Measurements from ENCODE around the gene GTF3C5.
"Not testable (repeated sequence)": the region's sequence is repeated elsewhere in the genome, so short reads cannot be mapped to it uniquely, and the experiment has no call there.

The GTF3C5 gene

GRCh38 chr9:133067813-133068212, 37.0 kb downstream of the GTF3C5 start:
- no peak for DNase-seq

GRCh38 chr9:133068431-133068830, 37.6 kb downstream of the GTF3C5 start:
- DNase-seq = not testable (repeated sequence)

- DNase-seq = not testable (repeated sequence)
Observed at GRCh38 chr9:133070500-133070961, 39.7 kb downstream of the GTF3C5 start.

GRCh38 chr9:133070985-133071384, 40.2 kb downstream of the GTF3C5 start:
- not testable (repeated sequence) for DNase-seq

GRCh38 chr9:133071484-133072150, 40.8 kb downstream of the GTF3C5 start:
- no peak for DNase-seq

- not testable (repeated sequence) for DNase-seq
Observed at GRCh38 chr9:133072210-133072609, 41.4 kb downstream of the GTF3C5 start.

- DNase-seq = no peak
Observed at GRCh38 chr9:133073086-133074014, 42.6 kb downstream of the GTF3C5 start.

GRCh38 chr9:133074111-133074651, 43.4 kb downstream of the GTF3C5 start:
- no peak for DNase-seq

GRCh38 chr9:133075925-133076630, 45.3 kb downstream of the GTF3C5 start:
- DNase-seq = no peak

GRCh38 chr9:133076691-133077090, 45.9 kb downstream of the GTF3C5 start:
- DNase-seq = no peak

GRCh38 chr9:133078486-133078885, 47.7 kb downstream of the GTF3C5 start:
- DNase-seq = no peak

- no peak for DNase-seq
Observed at GRCh38 chr9:133080161-133080560, 49.4 kb downstream of the GTF3C5 start.

GRCh38 chr9:133080786-133081779, 50.3 kb downstream of the GTF3C5 start:
- DNase-seq = not testable (repeated sequence)

GRCh38 chr9:133081957-133082644, 51.3 kb downstream of the GTF3C5 start:
- DNase-seq = not testable (repeated sequence)

GRCh38 chr9:133083688-133084087, 52.9 kb downstream of the GTF3C5 start:
- DNase-seq = not testable (repeated sequence)

GRCh38 chr9:133086212-133086860, 55.5 kb downstream of the GTF3C5 start:
- DNase-seq = not testable (repeated sequence)

GRCh38 chr9:133086894-133087293, 56.1 kb downstream of the GTF3C5 start:
- no peak for DNase-seq

GRCh38 chr9:133087429-133088145, 56.8 kb downstream of the GTF3C5 start:
- no peak for DNase-seq
